CD4-positive, alpha-beta T cell treated with Interferon gamma for 1 hour (primary cell): Measurements from ENCODE around the gene SPNS3.

Experiments used
- DNase-seq: peaks from one replicate; pipeline ENCODE4 v3.0.0-alpha.2; 2020

The SPNS3 gene

GRCh38 chr17:4490637-4491061 lies 56.9 kb downstream of the SPNS3 start:
- no peak for DNase-seq

GRCh38 chr17:4492721-4493561 lies 59.2 kb downstream of the SPNS3 start:
- no peak for DNase-seq

DNA sequence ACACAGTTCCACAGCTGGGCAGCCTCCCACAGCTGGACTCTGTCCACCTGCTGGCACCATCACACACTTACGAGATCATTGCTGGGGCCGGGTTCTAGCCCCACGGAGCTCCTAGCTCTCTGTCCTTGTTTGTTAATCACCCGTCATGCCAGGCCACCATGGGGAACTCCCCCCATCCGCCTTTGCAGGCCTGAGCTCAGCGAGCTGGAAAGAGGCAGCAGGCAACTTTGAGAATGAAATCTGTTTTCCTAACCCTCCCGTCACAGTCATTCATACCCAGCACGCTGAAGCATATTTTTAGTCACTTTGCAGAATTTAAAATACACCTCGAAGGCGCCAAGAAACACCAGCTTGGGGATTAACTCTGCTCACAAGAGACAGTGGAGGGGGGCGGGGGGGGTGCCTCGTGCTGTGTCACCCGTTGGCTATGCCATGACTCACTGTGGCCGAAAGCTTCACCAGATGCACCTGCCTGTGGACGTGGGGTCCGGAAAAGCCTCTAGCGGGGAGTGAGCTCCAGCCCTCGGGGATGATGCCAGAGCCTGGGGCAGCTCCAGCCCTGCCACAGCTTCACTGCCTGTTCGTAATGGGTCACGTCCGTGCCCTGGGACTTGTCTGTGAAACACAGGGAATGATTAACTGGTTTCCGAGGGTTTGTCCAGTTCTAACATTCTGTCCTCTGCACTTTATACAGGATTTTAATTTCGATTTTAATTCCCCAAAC lies 63.5 kb downstream of the SPNS3 start:
- no peak for DNase-seq

DNA sequence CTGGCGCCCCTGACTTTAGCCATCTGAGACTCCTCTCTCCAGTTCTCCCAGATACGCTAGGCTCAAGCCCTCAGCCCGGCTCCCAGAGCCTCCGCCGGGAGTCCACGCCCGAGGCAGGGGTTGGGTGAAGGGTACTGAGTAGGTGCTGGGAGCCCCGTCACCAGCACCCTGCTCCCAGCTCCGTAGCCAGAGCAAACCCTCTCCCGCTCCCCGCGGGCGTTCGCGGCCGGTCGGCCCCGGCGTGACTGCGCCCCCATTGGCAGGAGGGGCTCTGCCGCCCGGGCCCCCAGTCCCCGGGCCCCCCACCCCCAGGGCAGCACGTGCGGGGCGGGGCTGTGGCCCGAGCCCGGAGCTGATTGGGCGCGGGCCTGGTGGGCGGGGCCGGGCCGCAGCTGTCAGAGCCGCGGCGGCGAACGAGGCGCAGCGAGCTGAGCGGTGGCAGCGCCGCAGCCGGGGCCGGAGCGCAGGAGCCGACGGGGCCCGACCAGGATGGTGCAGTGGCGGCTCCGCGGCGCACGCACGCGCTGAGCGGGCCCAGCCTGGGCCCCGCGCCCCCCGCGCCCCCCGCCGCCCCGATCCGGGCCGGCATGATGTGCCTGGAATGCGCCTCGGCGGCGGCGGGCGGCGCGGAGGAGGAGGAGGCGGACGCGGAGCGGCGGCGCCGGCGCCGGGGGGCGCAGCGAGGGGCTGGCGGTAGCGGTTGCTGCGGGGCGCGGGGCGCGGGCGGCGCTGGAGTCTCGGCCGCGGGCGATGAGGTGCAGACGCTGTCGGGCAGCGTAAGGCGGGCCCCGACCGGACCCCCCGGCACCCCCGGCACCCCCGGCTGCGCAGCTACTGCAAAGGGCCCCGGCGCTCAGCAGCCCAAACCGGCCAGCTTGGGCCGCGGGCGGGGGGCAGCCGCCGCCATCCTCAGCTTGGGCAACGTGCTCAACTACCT lies 65.0 kb downstream of the SPNS3 start, which contains the start of gene SPNS2:
Gene SPNS2 (plus strand): TSS at position 421 of the 937 bp plus-strand sequence. CDS start 167 bp downstream, at position 588.
- DNase-seq = peak; percentile 65

DNA sequence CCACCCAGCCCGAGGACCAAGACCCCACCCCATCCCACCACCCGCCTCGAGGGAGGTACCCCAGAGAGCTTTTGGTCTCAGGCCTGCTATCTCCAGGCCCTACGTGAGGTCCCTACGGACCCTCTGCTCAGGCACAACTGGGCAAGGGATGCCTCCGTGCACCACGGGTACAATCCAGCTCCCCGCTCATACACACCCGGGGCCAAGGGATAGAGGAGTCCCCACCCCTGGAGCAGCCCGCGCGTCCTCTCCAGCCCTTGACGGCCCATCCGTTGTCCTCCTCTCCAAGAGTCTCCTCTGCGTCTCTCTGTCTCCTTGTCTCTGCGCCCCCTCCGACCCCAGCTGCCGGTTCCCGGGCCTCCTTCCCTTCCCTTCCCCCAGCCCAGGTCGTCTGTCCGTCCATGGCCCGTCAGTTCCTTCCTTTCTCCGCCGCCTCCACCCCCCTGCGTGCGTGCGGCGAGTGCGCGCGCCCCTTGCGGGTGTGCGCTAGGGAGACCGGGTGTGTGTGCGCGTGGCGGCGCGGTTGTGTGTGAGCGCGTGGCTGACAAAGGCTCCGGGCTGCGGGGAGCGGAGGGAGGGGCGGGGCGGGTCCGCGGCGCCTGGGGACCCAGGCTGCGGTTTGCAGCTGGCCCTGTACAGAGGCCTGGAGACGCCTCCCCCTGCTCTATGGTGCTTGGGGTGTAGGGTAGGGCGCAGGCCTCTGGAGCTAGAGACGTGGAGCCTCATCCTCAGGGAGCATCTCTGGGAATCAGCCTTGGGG lies 65.9 kb downstream of the SPNS3 start:
- DNase-seq = peak; percentile 24

GRCh38 chr17:4500191-4500571 lies 66.4 kb downstream of the SPNS3 start:
- DNase-seq = no peak

- no peak for DNase-seq
These were observed 67.7 kb downstream of the SPNS3 start for GRCh38 chr17:4501295-4501949.

GRCh38 chr17:4502466-4503154 lies 68.9 kb downstream of the SPNS3 start:
- no peak for DNase-seq

DNA sequence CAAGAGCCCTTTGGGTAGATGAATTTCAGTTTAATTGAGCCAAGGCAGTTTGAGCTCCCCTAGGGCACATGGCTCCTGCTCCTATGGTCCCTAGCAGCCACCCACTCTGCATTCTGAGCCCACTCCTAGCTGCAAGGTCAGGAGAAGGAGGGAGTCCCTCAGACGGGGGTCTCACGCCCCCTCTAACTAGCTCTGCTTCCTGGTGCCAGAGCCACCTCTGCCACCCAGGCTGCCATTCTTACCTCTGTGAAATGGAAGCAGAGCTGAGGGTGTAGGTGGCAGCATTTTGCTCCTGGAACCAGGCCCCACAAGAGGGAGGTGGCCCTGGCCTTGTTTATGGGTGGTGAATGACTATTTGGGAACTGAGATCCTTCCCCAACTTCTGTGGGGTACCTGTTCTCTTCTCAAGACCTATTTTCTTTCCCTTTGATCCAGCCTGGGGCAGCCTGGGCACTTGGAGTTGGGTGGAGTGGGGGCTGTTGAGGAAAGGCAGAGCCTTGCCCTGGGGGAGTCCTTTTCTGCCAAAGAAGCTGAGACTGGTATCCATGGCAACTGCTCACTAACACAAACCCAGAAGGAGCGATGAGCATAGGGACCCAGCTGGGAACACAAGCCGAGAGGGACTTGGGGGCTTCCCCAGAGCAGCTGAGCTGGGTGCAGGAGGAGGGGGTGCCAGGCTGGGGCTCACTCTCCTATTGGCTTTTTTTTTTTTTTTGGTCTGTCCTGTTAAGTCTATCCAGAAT lies 69.7 kb downstream of the SPNS3 start:
- DNase-seq = no peak

DNA sequence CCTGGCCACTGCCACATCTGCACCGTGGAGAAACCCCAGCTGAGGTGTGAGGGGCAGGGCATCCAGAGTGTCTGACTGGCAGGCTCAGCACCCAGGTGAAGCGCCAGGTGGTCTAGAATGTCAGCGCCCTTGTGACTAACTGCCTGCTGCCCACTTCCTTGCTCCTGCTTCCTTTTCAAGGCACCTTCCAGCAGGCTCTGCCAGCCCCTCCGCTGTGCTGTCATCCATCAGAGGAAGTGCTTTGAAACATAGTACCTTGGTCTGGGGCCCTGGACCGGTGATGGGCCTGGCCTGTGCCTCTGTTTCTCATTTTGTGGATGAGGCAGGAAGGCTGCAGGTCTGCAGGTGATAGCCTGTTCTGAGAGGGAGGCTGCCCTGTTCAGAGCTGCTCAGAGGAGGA lies 70.4 kb downstream of the SPNS3 start:
- no peak for DNase-seq

DNA sequence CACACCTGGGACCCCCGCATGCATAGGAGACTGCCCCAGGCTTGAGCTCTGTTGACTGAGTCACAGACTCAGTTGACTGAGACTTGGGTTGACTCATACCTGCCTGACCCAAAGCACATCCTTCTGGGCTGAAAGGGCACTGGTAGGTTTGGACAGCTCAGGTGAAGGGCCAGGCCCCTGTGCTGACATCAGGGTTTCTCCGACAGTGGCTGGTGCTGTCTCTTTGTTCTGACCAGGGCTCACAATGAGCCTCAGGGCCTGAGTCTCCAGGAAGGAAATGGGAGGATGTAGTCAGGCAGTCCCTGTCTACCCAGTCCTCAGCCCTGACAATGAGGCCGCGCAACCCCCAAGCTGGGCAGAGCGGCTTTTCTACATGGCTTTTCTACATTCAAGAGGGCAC lies 71.4 kb downstream of the SPNS3 start:
- DNase-seq = no peak

- no peak for DNase-seq
These were observed 72.6 kb downstream of the SPNS3 start for GRCh38 chr17:4506175-4506813.

DNA sequence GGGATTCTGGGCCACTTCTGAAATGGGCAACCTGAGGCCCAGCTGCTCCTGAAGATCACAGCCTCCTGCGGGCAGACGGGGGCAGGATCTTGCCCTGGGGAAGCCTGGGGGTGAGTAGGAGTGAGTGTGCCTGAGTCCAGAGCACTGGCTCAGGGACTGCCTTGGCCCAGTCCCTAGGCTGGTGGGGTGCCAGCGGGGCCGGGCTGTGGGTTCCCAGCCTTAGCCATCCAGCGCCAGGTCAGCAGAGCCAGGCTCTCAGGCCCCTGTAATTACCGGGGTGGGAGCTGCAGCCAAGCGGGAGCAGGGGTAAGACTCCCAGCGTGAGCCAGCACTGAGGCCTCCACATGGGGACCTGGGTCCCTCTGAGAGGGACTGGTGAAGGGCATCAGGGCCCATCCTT lies 73.2 kb downstream of the SPNS3 start:
- no peak for DNase-seq

DNA sequence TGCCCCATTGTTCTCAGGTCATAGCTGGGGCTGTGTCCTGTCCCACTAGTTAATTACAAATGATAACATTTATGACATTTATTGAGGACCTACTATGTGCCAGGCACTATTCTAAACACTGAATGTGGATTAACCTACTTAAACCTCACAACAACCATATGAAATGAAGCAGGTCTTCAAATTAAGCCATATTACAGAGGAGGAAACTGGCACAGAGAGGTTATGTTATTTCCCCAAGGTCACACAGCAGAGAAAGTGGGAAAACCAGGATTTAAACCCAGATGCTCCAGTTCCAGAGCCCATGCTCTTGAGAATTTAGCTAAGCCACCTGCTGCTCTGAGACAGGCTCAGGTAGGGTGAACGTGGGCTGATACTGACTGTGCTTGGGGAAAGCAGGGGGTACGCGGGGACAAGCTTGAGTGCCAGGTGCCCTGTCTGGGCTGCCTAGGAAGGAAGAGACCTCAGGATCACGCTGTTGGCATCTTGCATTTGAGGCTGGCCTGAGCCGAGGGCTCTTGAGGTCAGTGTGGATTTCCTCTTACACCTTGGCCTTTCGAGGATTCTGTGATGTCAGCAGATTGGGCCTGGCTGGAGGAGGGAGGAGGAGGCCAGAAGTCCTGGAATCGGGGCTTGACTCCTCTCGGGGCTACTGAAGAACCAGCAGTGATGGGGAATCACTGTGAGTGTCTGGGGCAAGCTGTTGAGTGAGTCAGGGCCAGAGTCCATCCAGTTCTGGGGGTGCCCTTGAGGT lies 73.8 kb downstream of the SPNS3 start:
- DNase-seq = no peak

- no peak for DNase-seq
These were observed 74.5 kb downstream of the SPNS3 start for GRCh38 chr17:4508207-4508606.

DNA sequence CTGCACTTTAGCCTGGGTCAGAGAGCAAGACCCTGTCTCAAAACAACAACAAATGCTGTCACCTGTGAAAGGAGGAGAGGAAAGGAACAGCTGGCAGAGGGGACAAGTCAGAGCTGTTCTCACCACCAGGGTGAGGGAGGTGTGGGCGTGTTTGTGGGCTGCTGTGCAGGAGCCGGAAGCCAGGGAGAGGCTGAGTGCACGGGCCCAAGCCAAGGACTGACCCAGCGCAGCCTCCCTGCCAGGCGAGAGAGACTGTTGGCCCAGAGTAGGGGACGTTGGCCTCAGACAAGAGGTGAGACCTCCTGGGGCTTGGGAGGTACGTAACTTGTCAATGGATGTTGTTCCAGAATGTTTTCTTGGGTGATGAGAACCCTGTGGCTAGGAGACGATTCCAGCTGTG lies 75.7 kb downstream of the SPNS3 start:
- DNase-seq = no peak

- no peak for DNase-seq
These were observed 76.3 kb downstream of the SPNS3 start for GRCh38 chr17:4509923-4510617.

DNA sequence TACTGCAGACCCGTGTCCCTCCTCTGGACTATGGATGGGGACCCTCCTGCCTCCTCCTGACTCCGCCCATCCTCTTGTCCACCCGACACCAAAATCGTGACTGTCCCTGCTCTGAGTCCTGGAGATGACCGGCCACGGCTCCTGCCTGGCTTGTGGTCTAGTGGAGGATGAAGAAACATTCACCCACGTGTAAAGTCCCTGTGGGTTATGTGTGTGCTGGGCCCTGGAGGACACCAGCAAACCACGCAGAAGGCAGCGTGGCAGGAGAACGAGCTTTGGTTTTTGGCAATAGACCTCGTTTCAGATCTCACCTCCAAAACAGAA lies 76.8 kb downstream of the SPNS3 start:
- DNase-seq = no peak
